HG02938 (cell line): Measurements from ENCODE around the gene CYBC1.
"Not testable (repeated sequence)": the region's sequence is repeated elsewhere in the genome, so short reads cannot be mapped to it uniquely, and the experiment has no call there.

Experiments used
- ATAC-seq: cut with Tn5 transposase; IDR thresholded peaks from one replicate; pipeline ENCODE4 v1.9.1; 2021; ENCODE audit warnings: mild to moderate bottlenecking, moderate library complexity; ENCODE audit not compliant: unreplicated experiment

CYBC1 gene

GRCh38 chr17:82435601-82436583, 14.7 kb downstream of the CYBC1 start:
- ATAC-seq: no peak

GRCh38 chr17:82435103-82435502, 15.4 kb downstream of the CYBC1 start:
- no peak for ATAC-seq

GRCh38 chr17:82434216-82434565, 16.4 kb downstream of the CYBC1 start:
- no peak for ATAC-seq

GRCh38 chr17:82433560-82434215, 16.9 kb downstream of the CYBC1 start:
- ATAC-seq: no peak

GRCh38 chr17:82432017-82432416, 18.5 kb downstream of the CYBC1 start:
- ATAC-seq: no peak

DNA sequence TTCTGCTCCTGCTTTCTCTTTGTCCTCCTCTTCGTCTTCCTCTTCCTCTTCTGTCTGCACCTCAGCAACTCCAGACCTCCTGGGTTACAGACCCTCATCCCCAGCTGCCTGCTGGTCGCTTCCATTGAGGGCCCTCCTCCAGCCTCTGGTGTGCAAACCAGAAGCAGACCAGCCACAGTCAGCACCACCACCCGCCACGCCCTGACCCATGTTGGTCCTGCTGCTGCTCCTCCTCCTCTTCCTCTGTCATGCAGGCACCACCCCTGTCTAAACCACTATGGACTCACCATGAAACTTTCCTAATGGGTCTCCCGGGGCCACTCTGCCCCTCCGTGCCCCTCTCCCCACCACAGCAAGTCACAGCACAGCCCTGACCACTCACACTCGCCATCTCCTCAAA, 20.7 kb downstream of the CYBC1 start:
- ATAC-seq: no peak

GRCh38 chr17:82428546-82428945, 22.0 kb downstream of the CYBC1 start:
- ATAC-seq: no peak

DNA sequence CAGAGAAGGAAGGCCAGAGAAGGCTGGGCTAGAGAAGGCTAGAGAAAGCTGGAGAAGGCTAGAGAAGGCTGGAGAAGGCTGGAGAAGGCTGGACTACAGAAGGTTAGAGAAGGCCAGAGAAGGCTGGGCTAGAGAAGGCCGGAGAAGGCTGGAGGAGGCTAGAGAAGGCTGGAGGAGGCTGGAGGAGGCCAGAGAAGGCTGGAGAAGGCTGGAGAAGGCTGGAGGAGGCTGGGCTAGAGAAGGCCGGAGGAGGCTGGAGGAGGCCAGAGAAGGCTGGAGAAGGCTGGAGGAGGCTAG, 25.7 kb downstream of the CYBC1 start:
- no peak for ATAC-seq

DNA sequence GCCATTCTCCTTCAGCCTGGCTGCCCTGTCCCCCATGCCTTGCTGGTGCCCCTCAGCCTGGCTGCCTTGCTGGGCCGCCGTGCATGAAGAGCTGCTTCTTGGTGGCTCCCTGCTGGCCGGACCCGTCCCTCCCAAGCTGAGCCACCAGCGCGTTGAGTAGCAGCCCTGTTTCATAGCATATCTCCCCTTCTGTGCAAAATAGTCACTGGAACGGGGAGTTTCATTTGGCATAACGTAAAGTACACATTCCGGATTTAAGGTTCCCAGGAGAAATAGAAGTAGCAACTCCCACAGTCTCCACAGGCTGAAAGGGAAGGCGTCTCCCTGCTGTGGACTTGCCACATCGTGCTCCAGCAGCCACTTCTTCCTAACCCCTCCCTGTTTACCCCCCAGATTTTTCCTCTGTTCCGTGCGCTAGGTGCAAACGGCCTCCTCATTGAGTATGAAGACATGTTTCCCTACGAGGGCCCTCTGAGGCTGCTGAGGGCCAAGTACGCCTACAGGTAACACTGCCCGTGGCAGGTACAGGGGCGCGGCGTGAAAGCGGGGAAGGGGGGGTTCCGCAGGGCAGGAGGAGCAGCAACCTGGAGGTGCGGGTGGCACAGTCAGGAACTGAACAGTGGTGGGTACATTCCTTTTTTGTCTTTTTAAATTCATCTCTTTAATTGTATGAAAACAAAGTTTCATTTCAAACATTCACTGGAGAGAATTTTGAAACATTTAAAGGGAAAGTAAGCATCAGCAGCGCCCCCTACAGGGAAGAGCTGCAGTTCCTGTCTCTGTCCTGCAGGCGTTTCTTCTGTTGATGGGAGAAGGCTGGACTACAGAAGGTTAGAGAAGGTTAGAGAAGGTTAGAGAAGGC, 26.3 kb downstream of the CYBC1 start:
- ATAC-seq: no peak

DNA sequence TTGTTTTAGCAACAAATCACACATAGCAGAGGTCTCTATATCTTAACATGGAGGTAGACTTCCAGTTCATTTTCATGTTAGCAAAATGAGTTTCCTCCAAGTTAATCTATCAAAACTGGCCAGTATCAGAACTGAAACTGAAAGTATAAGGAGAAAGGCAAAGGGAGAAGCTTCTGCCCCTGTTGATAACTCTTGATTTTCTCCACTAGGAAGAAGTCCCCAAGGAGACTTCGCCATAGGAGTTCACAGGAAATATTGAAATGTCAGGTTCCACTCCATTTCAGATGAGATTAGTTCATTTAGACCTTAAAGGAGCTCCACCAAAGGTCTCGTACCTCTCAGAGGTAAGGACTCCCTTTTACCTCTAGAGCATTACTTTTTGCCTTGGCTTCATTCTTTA, 31.0 kb downstream of the CYBC1 start:
- no peak for ATAC-seq

DNA sequence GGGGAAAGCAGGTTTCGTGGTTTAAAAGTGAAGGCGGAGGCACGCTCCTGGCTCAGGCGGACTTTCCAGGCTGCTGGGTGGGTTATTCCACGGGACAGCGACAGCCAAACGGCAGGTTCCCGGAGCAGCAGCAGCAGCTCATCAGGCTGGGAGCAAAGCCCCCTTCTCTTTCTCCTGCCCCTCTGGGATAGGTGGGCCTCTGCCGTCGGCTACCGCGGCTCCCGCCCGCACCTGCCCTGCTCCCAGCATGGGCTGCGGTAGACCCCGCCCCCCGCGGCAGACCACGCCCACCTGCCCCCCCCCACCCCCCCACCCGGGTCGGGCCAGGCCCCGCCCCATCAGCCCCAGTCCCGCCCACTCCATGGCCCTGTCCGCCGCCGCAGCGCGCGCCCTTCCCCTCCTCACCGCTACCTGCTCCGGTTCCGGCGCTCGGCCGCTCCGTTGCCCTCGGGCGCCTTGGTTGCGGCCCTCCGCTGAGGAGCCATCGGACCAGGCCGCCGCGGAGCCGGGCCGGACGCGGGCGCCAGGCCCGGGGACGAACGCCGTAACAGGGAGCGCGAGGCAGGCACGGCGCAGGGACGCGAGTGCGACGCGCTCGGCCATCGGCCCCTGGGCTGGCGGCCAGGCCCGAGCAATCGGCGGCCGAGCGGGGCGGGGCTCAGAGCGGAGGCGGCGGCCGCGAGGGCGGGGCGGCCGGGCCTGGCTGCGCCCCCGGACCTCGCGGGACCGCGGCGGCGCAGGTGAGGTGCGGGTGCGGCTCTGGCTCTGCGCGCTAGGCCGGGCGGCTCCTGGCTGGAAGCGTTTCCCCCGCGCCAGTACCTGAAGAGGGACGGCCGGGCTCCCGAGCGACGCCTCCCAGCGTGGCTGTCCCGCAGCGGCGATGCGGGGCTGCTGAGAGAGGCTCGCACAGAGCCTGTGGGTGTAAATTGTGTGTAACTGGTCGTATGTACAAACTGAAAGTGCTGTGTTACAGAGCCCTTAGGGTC, 32.3 kb downstream of the CYBC1 start, which contains the start of the genes HEXD and OGFOD3:
TSS of gene HEXD (plus strand) at position 347 of the 986 bp plus-strand sequence. CDS start 1,453 bp downstream, outside the sequence.
TSS of gene OGFOD3 (minus strand) at position 586 of the 986 bp plus-strand sequence. CDS start at position 485, 101 bp downstream.
- peak; percentile 60 for ATAC-seq

- no peak for ATAC-seq
Observed at GRCh38 chr17:82416771-82417170, 33.8 kb downstream of the CYBC1 start.

DNA sequence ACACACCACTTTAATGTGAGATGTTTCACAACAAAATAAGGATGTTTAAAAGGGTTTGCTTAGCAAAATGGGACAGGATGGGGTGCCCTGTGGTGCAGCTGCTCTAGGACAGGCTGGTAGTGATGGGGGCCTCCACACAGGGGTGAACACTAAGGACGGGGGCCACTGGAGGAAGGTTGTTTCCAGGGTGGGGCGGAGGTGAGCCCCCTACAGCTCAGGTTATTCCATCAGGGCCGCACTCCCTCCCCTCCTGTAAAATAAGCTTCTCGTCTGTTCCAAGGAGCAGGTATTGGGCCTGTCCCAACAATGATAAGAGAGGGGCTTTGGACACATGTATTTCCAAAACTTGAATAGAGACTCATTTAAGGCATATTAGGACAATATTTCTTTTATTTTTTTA, 34.3 kb downstream of the CYBC1 start:
- ATAC-seq: no peak

DNA sequence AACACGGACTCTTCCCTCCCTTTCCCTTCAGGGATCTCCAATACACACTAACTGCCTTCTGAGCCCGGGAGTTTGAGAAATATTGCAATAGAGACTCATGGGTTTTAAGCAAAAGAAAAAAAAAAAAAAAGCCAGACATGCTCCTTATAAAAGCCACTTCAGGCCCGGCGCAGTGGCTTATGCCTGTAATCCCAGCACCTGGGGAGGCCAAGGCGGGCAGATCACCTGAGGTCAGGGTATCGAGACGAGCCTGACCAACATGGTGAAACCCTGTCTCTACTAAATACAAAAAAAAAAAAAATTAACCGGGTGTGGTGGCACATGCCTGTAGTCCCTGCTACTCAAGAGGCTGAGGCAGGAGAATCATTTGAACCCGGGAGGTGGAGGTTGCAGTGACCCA, 34.8 kb downstream of the CYBC1 start:
- ATAC-seq: no peak

GRCh38 chr17:82415336-82415735, 35.2 kb downstream of the CYBC1 start:
- ATAC-seq: no peak

- ATAC-seq: no peak
Observed at GRCh38 chr17:82414548-82415281, 35.8 kb downstream of the CYBC1 start.

- no peak for ATAC-seq
Observed at GRCh38 chr17:82412535-82413520, 37.7 kb downstream of the CYBC1 start.

GRCh38 chr17:82412081-82412480, 38.5 kb downstream of the CYBC1 start:
- not testable (repeated sequence) for ATAC-seq
